Tibial nerve (tissue), 4 donors: Measurements from ENCODE around the gene EPHA10.

ENCODE experiments used
- CTCF ChIP-seq, 5 experiments: fragments of 200-600 bp in 3 of 5; fragments of 450-650 bp in 2 of 5; sonication (generic) in 3 of 5; IDR thresholded peaks; one replicate each; pipeline ENCODE4 v1.5.1; 2016 to 2019; ENCODE audit warnings: antibody characterized with exemption in 5 of 5, mild to moderate bottlenecking in 3 of 5, moderate library complexity in 2 of 5
- EP300 ChIP-seq, 2 donors: sonication (generic); formaldehyde crosslinking; IDR thresholded peaks; one replicate each; pipeline ENCODE4 v1.6.1; 2017; ENCODE audit warnings: antibody characterized with exemption in 2 of 2, mild to moderate bottlenecking in 1 of 2
- POLR2A ChIP-seq, 2 donors: fragments of 450-650 bp; IDR thresholded peaks; one replicate each; pipeline ENCODE4 v1.6.1; 2017; ENCODE audit warnings: antibody characterized with exemption in 2 of 2, mild to moderate bottlenecking in 2 of 2, moderate library complexity in 2 of 2

- no peak for TF ChIP-seq POLR2A (IDR thresholded peaks at IDR 0.05)
- no peak for TF ChIP-seq CTCF (IDR thresholded peaks at IDR 0.05)
- no peak for TF ChIP-seq EP300 (IDR thresholded peaks at IDR 0.05)
Measured at GRCh38 chr1:37746806-37747205, 18.1 kb downstream of the EPHA10 start.
